Measurements from ENCODE around the gene PTEN.
"Not testable (repeated sequence)": the region's sequence is repeated elsewhere in the genome, so short reads cannot be mapped to it uniquely, and the experiment has no call there.

The PTEN gene

GRCh38 chr10:87895430-87895829, 32.0 kb downstream of the PTEN start:
- H2AFZ ChIP-seq (ENCODE audit: low read depth, low read length), result no peak overlapping the region
- no peaks in the 10 kb centered on the region for H3K27me3 ChIP-seq (ENCODE audit: low read depth, low read length)
- H3K4me1 ChIP-seq (ENCODE audit: low read length), result peaks cover 18% of the 10 kb centered on the region
- H3K79me2 ChIP-seq (ENCODE audit: low read length), result peaks cover 45% of the 10 kb centered on the region
- no peak overlapping the region for H3K9ac ChIP-seq (ENCODE audit: low read length)
- peaks cover 47% of the 10 kb centered on the region for H4K20me1 ChIP-seq (ENCODE audit: insufficient read depth, low read length)
- no peak overlapping the region for H3K4me3 ChIP-seq (ENCODE audit: low read length)
- H3K36me3 ChIP-seq (replicated peaks; ENCODE audit: low read depth, low read length), result peaks cover 14% of the 10 kb centered on the region
- no peak overlapping the region for H3K27ac ChIP-seq (ENCODE audit: low read length)
- H3K9me3 ChIP-seq (ENCODE audit: insufficient read depth, low read length), result no peaks in the 10 kb centered on the region
- no peak overlapping the region for H3K4me2 ChIP-seq (ENCODE audit: low read length)
- TF ChIP-seq CTCF (IDR thresholded peaks at IDR 0.05; ENCODE audit: low read depth, low read length) (no peak), EZH2phosphoT487 (IDR thresholded peaks at IDR 0.05; ENCODE audit: low read depth) (no peak)

GRCh38 chr10:87896216-87896615, 32.8 kb downstream of the PTEN start:
- Histone ChIP-seq H3K4me3 (ENCODE audit: low read length) (no peak overlapping the region), H3K4me1 (ENCODE audit: low read length) (peaks cover 18% of the 10 kb centered on the region), H3K36me3 (replicated peaks; ENCODE audit: low read depth, low read length) (peaks cover 14% of the 10 kb centered on the region), H4K20me1 (ENCODE audit: insufficient read depth, low read length) (peaks cover 44% of the 10 kb centered on the region), H3K9me3 (ENCODE audit: insufficient read depth, low read length) (no peaks in the 10 kb centered on the region), H2AFZ (ENCODE audit: low read depth, low read length) (no peak overlapping the region), H3K79me2 (ENCODE audit: low read length) (peaks cover 38% of the 10 kb centered on the region), H3K27ac (ENCODE audit: low read length) (no peak overlapping the region), H3K4me2 (ENCODE audit: low read length) (no peak overlapping the region), H3K9ac (ENCODE audit: low read length) (no peak overlapping the region), H3K27me3 (ENCODE audit: low read depth, low read length) (no peaks in the 10 kb centered on the region)
- no peak for TF ChIP-seq CTCF (IDR thresholded peaks at IDR 0.05; ENCODE audit: low read depth, low read length)
- TF ChIP-seq EZH2phosphoT487 (IDR thresholded peaks at IDR 0.05; ENCODE audit: low read depth), result no peak

- not testable (repeated sequence) for H3K4me3 ChIP-seq (ENCODE audit: low read length); H3K27me3 ChIP-seq (ENCODE audit: low read depth, low read length); H3K9ac ChIP-seq (ENCODE audit: low read length); H3K9me3 ChIP-seq (ENCODE audit: insufficient read depth, low read length); H3K4me2 ChIP-seq (ENCODE audit: low read length); H2AFZ ChIP-seq (ENCODE audit: low read depth, low read length); H3K27ac ChIP-seq (ENCODE audit: low read length); H3K4me1 ChIP-seq (ENCODE audit: low read length)
- Histone ChIP-seq H3K79me2 (ENCODE audit: low read length) (peaks cover 31% of the 10 kb centered on the region), H4K20me1 (ENCODE audit: insufficient read depth, low read length) (peaks cover 32% of the 10 kb centered on the region), H3K36me3 (replicated peaks; ENCODE audit: low read depth, low read length) (peaks cover 14% of the 10 kb centered on the region)
Measured at GRCh38 chr10:87897957-87898356, 34.5 kb downstream of the PTEN start.

- H3K79me2 ChIP-seq (ENCODE audit: low read length), result peaks cover 27% of the 10 kb centered on the region
Measured at GRCh38 chr10:87903396-87903795, 40.0 kb downstream of the PTEN start.

GRCh38 chr10:87913156-87913921, 49.9 kb downstream of the PTEN start:
- Histone ChIP-seq H2AFZ (ENCODE audit: low read depth, low read length) (no peak overlapping the region), H3K79me2 (ENCODE audit: low read length) (peaks cover 81% of the 10 kb centered on the region), H3K4me2 (ENCODE audit: low read length) (no peak overlapping the region), H3K9me3 (ENCODE audit: insufficient read depth, low read length) (peaks cover 9% of the 10 kb centered on the region; the same call in 1 of the 2 replicates), H3K4me3 (ENCODE audit: low read length) (no peak overlapping the region), H3K36me3 (replicated peaks; ENCODE audit: low read depth, low read length) (peaks cover 36% of the 10 kb centered on the region), H3K9ac (ENCODE audit: low read length) (no peak overlapping the region), H4K20me1 (ENCODE audit: insufficient read depth, low read length) (peaks cover 28% of the 10 kb centered on the region), H3K27me3 (ENCODE audit: low read depth, low read length) (no peaks in the 10 kb centered on the region), H3K27ac (ENCODE audit: low read length) (no peak overlapping the region), H3K4me1 (ENCODE audit: low read length) (no peaks in the 10 kb centered on the region)
- no peak for TF ChIP-seq CTCF (IDR thresholded peaks at IDR 0.05; ENCODE audit: low read depth, low read length)
- no peak for TF ChIP-seq EZH2phosphoT487 (IDR thresholded peaks at IDR 0.05; ENCODE audit: low read depth)

More at GRCh38 chr10:87903396-87903795, 40.0 kb downstream of the PTEN start:
- H3K27me3 ChIP-seq (ENCODE audit: low read depth, low read length); H3K9ac ChIP-seq (ENCODE audit: low read length); H3K4me3 ChIP-seq (ENCODE audit: low read length); H3K27ac ChIP-seq (ENCODE audit: low read length); H2AFZ ChIP-seq (ENCODE audit: low read depth, low read length); H3K4me2 ChIP-seq (ENCODE audit: low read length); H3K9me3 ChIP-seq (ENCODE audit: insufficient read depth, low read length); H3K4me1 ChIP-seq (ENCODE audit: low read length): not testable (repeated sequence)
- Histone ChIP-seq H4K20me1 (ENCODE audit: insufficient read depth, low read length) (peaks cover 24% of the 10 kb centered on the region), H3K36me3 (replicated peaks; ENCODE audit: low read depth, low read length) (peaks cover 14% of the 10 kb centered on the region)
